GM18502 (cell line): ENCODE results near the gene GRM1.

ENCODE experiments used
- ATAC-seq: cut with Tn5 transposase; IDR thresholded peaks from one replicate; pipeline ENCODE4 v1.9.1; 2021; ENCODE audit warnings: mild to moderate bottlenecking; ENCODE audit not compliant: unreplicated experiment, poor library complexity

GRM1 gene

DNA sequence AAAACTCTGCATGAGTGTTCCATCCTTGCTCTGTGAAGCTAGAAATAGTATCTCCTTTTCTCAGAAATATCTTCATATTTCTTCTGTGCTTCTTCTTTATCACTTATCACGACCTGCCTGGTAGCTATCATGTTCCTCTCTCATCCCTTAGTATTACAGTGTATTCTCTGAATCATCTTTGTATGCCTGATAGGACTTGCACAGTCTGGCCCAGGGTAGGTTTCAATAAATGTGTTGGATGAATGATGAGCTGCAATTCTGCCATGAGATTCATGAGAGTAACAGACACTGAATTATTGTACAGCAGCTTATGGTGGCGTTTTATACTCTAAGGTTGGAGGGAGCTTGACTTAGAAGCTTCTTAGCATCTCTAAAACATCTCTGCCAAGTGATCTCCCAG is 66.6 kb downstream of the GRM1 start:
- no peak for ATAC-seq

DNA sequence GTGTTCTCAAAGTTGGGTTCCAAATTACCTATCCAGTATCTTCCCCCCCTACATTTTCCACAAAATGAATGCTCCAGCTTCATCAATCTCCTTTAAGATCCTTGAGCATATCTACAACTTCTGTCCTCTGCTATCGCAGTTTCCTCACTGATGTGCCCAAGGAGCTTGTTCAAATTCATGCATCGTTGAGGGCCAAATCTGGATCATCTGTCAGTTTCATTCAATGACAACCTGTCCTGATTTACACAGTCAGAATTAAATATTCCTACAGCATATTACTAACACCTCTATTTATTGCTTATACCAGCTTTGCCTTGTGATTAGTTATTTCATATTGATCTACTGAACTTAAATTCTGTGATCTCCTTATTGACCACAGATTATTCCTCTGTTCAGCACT is 68.7 kb downstream of the GRM1 start:
- ATAC-seq, result no peak

DNA sequence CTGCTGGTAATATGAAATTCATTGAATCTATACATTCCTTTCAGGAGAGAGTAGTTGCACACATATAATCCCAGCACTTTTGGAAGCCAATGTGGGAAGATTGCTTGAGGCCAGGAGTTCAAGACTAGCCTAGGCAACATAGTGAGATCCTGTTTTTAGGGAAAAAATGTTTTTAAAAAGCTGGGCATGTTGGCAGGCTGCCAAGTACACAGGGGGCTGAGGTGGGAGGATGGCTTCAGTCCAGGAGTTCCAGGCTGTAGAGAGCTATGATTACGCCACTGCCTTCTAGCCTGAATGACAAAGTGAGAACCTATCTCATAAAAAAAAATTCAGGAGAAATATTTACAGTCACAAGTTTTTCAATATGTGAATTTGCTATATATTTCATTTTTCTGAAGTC is 71.9 kb downstream of the GRM1 start:
- no peak for ATAC-seq

DNA sequence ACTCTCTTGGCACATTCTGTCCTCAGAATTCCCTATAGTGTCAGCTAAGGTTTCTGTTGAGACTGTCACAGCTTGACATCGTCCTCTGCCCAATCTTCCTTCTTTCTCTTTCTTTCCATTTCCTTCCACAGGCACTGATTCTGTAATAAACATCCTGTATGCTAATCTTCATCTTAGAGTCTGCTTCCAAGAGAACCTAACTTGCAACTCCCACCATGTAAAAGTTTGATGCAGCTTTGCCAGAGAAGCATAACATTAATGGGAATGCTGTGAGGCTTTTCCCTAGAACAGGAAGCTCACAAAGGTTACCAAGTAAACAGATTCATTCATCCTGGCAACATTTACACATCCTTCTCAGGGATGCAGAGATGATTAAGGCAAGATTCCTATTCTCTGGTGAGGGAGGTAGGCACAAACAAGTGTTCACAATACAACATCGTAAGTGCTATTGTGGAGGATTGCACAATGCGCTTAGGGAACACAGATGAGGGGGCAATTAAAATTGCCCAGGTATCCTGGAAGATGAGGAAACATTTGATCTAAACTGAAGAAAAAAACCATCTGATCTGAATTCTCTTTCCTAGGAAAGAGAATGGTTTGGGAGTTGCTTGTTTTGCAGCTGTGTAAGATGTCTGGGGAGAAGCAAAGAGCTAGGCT is 74.7 kb downstream of the GRM1 start:
- no peak for ATAC-seq

DNA sequence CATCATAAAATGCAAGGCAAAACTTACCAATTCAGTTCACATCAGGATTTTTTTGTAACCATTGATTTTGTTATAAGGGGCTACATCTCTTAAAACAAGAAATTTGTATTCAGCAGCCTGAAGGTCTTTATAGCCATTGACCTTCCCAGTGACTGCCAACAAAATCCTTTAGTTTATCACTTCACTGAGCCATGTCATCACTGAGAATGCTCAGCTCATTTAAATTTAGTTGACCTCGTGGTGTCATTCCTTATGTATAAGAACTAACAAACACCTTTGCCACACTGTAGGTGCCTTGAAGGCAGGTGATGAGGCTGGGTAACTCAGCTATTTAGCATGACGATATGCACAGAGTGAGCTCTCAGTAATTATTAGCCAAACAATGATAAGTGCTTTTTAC is 77.7 kb downstream of the GRM1 start:
- ATAC-seq, result no peak

DNA sequence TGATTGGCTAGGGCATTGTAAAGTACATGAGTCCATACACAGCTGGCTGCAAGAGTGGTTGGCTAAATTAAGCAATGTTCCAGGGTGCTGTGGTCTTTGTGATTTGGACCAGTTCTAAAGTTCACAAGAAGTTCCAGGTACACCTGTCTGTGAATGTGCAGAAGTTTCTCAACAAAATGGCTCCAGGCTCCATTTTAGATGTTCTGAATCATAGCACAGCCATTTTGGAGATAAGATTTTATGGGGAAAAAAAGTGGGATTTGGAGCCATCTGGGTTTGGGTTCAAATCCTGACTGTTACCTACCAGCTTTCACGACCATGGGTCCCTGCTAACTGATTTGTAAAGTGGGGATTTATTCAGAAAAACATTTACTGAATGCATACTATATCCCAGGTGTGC is 82.1 kb downstream of the GRM1 start:
- ATAC-seq, result no peak

DNA sequence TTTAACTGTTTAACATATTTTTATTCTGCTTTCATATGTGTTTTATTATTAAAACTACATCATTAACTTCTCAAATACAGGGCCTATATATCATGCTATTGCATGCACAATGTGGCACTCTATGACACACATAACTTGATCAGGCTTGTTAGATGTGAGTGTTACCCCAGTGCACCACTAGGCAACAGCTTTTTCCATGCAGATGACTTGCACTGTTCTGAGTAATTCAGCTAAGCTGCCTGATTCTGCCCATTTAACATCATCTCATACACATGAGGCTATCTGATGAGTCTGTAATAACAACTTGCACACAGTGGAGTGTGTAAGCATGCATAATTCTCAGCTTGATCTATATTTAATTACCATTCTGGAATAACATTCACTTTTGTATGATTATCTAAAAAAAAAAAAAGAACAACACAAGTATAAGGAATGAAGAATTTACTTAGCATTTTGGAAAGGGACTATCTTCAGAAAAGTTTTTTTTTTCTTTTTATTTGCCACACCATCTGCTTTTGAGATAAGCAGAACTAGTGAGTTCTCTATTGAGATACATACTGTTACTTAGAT is 83.1 kb downstream of the GRM1 start:
- ATAC-seq, result no peak

DNA sequence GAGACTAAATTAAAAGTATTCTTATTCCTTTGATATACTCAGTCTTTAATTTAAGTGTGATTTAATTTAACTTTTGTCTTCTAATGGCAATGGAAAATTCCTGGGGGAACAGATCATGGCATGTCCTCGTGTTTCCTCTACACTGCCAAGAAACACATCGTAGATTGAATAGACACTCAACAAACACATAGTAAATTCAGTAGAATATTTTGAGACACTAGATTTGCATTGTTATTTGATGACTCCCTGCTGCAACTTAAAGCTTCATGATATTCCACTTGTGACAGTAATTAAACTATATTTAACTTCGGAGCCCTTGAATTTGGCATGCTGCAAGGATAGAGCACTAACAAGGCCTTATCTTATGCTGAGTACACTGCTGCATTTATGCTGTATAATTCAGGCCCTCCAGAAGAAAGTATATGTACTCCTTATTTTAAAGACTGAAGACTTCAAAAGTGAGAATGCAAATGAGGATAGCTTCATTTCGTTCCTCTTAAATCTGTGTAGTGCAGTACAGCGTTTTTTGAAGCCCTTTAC is 84.3 kb downstream of the GRM1 start:
- no peak for ATAC-seq

DNA sequence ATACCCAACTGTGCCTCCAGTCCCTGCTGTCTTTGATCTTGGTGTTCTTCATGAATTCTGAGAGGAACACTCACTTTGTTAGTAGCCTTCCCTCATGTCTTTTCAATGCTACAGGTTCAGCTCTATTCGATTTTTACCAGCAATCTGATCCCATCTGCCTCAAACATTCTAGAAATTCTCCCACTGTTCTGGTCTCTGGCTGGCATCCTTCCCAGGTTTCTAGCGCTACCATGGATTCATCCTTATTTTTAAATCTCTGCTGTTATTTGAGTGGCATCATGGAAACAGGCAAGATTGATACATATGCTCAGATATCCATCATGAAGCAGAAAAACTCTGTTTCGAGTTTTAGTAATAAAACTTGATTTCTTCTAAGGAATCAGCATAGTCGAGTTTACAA is 94.8 kb downstream of the GRM1 start:
- no peak for ATAC-seq

DNA sequence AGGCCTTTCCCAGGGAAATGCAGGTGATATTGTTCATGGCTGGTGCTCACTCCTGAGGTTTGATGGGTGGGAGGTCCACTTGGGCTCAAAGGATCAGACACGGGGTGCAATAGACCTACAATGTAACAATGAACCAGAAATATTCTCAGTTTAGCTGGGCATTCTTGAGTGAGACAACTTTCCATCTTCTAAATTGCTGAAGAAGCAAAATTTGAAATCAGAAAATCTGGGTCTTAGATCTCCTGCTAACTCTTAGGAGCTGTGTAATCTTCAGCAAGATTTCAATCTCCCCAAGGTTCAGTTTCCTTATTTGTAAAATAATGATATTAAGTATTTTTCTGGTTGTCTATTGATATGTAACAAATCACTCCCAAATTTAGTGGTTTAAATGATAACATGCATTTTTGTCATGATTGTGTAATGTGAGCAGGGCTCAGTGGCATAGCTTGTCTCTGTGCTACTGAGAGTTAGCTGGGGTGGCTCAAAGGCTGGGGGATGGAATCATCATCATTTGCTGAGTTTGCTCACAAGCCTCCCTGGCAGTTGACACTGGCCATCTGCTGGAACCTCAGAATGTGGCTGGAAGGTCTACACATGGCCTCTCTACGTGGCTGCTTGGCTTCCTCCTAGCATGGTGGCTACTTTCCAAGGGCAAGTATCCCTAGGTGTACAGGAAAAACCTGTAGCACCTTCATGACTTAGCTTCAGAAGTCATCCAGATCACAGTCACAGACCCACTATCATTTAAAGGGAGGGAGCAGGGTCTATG is 98.8 kb downstream of the GRM1 start:
- no peak for ATAC-seq

DNA sequence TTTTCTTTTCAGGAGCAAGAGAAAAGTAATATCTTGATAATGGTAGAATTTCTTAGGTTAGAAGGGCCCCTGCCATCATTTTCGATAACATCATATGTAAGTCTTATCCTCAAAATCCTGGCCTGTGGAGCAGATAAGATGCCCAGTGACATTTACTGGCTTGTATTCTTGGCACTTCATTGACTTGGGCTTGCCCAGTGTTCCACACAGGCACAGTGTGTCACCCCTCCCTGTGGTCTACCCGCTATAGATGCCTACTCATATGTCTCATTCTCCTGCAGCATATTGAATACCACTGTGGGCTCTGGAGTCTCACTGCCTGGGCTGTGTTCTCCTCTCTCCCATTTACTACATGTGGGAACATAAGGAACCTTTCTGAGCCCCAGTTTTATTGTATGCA is 105.0 kb downstream of the GRM1 start:
- no peak for ATAC-seq

DNA sequence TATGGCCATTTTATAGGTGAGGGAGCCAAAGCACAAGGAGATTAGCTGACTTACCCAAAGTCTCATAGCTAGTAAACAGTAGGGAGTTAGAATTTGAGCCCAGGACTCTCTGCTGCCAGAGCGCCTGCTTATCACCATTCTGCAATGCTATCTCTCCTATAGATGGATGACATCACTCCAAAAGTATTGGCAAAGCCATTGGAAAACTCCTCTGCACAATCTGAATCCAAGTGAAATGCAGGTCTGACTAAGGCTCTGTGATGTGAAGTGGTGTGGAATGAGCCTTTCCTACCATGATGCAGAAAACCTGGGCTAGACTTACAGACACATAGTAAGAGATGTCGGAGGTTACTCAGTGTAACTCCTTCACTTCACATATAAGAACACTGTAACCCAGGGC is 106.3 kb downstream of the GRM1 start:
- ATAC-seq, result no peak

DNA sequence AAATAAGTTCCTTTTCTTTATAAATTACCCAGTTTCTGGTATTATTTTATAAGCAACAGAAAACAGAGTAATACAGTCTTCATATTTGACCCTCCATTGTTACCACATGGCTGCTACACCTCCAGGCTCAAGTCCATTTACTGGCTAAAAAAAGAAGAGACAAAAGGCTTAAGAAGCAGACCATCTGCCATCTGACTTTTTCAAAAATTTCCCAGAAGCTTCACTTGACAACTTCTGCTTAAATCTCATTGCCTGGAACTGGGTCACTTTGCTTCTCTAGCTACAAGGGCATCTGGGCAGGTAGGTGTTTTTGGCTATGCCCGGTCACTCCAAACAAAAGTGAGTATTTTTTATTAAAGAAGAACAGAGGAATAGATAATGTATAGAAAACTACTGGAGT is 118.0 kb downstream of the GRM1 start:
- no peak for ATAC-seq

DNA sequence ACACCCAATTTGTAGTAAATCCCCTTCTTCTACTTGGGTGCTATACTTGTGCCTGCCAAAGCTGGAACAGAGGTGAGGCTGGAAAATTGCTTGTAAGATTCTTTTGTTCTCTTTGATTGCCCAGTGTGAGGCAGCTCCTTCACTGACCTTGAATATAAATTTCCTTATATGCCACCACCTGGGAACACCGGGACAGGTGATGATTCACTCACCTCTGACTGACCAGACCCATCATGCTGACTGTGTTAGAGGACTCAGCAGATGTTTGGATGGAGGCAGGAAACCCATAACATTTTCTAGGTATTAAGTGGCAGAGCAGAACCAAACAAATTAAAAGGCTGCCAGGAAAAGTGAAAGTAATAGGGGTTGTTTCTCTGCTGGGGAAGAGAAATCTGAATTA is 120.9 kb downstream of the GRM1 start:
- no peak for ATAC-seq

DNA sequence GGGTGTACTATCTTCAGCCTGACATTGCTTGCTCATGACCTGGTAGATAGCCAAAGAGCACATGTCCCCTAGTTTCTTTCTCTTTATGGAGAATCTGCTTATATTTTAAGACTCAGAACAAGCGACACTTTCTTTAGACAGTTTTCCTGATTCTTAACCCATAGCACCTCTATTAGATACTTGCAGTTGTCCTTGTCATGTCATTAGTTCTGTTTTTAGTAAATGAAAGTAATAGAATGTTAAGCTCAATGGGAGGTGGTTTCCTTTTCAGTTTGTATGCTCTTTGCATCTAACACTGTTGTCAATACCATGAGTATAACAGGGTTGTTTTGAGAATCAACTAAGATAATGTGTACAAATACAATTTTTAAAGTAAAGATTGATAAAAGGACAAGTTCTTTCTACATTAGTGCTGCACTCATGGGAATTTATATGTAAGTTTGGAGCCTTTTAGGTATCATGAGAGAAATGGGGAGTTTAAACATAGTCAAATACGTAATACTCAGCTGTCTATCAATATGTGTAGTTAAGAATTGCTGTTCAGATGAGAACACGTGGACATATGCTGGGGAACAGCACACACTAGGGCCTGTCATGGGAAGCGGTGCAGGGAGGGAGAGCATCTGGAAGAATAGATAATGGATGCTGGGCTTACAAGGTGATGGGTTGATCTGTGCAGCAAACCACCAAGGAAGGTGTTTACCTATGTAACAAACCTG is 124.3 kb downstream of the GRM1 start:
- peak; percentile 99 for ATAC-seq

DNA sequence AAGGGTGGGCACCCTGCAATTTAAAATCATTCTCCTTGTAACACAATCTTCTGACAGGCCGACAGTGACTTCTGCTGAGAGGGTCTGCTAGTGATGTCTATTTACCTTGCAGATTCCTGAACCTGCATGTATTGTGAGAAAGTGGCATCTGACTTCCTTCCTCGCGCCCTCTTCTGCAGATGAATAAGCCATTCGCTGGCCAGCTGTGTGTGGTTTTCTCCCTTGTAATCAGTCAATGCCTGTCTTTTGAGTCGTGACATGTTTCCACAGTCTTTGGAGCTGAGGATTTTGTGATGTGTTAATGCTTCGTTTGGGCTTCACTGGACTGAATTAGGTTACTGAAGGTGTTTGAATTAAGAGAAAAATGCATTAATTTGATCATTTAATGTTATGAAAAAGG is 125.3 kb downstream of the GRM1 start:
- no peak for ATAC-seq

DNA sequence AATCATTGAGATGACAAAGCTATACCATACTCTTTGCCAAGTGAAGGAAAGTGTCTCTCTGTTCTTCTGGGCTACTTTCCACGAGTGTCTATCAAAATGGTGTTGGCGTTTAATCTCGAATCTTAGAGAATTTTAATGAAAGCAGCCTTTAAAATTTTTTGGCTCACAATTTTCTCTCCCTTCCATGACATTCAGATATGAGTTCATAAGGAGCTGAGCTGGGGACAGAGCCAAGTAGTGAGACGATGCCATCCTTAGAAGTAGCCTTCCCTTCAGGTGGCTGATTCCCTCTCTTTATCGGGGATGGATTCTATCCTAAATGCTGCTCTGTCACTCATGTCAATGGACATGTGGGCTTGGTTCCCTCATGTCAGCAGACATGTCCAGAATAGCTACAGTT is 132.8 kb downstream of the GRM1 start:
- no peak for ATAC-seq

DNA sequence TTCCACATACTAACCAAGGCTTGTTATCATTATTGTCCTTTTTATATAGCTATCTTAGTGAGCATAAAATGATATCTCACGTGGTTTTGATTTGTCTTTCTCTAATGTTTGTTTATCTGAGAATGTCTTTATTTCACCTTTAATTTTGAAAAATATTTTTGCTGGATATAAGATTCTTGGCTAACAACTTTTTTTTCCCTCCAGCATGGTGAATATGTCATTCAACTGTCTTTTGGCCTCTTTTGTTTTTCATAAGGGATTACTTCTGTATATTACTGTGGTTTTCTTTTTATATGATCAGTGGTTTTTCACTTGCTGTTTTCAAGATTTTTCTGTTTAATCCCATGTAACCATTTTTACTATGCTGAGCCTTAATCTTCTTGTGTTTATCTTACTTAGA is 141.0 kb downstream of the GRM1 start:
- no peak for ATAC-seq

DNA sequence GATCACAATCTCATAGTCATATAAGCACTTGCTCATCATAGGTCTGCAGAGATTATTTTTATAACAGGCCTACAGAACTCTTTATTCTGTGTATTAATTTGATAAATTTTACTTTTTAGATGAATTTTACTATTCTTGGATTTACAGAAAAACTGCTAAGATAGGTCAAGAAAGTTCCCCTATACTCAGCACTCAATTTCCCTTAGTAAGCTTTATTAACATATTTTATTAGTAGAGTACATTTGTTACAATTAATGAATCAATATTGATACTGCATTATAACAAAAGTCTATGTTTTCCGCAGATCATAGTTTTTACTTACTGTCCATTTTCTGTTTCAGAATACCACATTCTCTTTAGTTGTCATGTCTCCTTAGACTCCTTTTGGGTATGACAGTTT is 148.9 kb downstream of the GRM1 start:
- ATAC-seq, result no peak

DNA sequence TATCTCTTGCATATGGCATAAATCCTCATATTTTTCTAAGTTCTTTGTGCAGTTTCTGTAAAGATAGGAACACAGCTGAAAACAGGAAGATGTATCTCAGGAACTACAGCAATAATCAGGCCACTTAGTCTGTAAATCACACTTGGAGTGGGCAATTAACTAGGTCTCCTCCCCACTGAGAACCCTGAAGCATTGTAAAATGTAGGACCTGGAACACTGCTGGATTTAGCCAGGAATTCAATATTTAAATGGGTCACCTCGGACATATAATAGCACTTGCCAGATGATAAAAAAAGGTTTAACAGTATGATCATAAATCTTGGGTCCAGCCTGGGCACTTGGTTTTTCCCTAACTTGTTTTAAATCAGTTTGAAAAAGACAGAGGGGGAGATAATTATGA is 155.0 kb downstream of the GRM1 start:
- ATAC-seq, result no peak

DNA sequence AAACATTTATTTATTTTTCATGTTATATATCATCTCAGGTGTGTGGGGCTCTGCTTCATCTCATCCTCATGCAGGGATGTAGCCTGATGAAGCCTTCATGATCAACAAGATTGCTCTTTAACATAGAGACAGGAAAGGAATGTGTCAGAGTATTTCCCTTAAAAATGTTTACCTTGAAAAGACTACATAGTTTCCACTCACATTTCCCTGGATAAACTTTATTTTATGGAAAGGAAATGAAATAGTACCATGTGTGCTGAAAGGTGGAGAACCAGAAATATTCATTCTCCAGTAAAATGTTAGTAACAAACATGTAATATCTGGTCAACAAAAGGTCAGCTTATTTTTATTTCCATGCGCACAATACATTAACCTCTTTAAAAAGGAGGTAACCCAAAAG is 155.8 kb downstream of the GRM1 start:
- no peak for ATAC-seq
